22Rv1 (cell line): ENCODE data around the gene OR2A25.

ENCODE experiments used
- ZFX ChIP-seq: fragments of 450-650 bp; IDR thresholded peaks from 2 replicates; pipeline ENCODE4 v1.6.1; 2017; ENCODE audit warnings: antibody characterized with exemption, borderline replicate concordance
- TF ChIP-seq, protein P1 (sequence below): fragments of 450-650 bp; IDR thresholded peaks from 2 replicates; pipeline ENCODE4 v1.5.1; 2017; ENCODE audit warnings: mild to moderate bottlenecking

DNA sequence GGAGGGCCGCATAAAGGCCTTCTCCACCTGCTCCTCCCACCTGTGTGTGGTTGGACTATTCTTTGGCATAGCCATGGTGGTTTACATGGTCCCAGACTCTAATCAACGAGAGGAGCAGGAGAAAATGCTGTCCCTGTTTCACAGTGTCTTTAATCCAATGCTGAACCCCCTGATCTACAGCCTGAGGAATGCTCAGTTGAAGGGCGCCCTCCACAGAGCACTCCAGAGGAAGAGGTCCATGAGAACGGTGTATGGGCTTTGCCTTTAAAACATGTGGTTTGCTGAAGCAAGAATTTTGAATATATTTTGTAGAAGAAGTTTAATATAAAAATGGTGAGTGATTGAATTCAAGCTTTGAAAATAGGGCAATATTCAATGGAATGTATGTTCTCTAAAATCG, 40.7 kb downstream of the OR2A25 start:
- TF ChIP-seq, protein P1, sequence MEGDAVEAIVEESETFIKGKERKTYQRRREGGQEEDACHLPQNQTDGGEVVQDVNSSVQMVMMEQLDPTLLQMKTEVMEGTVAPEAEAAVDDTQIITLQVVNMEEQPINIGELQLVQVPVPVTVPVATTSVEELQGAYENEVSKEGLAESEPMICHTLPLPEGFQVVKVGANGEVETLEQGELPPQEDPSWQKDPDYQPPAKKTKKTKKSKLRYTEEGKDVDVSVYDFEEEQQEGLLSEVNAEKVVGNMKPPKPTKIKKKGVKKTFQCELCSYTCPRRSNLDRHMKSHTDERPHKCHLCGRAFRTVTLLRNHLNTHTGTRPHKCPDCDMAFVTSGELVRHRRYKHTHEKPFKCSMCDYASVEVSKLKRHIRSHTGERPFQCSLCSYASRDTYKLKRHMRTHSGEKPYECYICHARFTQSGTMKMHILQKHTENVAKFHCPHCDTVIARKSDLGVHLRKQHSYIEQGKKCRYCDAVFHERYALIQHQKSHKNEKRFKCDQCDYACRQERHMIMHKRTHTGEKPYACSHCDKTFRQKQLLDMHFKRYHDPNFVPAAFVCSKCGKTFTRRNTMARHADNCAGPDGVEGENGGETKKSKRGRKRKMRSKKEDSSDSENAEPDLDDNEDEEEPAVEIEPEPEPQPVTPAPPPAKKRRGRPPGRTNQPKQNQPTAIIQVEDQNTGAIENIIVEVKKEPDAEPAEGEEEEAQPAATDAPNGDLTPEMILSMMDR = no peak
- TF ChIP-seq ZFX = no peak
